GM12878 (cell line): ENCODE results near the gene ANOS1.

Experiments used
- CBX3 ChIP-seq: fragments of 200-600 bp; sonication (generic); IDR thresholded peaks from 2 replicates; pipeline ENCODE4 v1.6.1; 2016; ENCODE audit warnings: low read depth, borderline replicate concordance
- EP300 ChIP-seq, 2 experiments: fragments of 150-350 bp in 1 of 2; IDR thresholded peaks; 2 replicates each; pipeline ENCODE4 v1.6.1; 2011 to 2012; ENCODE audit warnings: low read depth in 2 of 2, low read length in 2 of 2, borderline replicate concordance in 1 of 2, improper control_type of control experiment in 1 of 2, inconsistent platforms in 1 of 2; ENCODE audit not compliant: control insufficient read depth in 1 of 2
- ETV6 ChIP-seq, 2 experiments: fragments of 450-650 bp in 1 of 2; IDR thresholded peaks in 1 of 2; conservative IDR thresholded peaks in 1 of 2; 2 replicates each; pipeline ENCODE4 v1.6.1; 2014; ENCODE audit warnings: antibody characterized with exemption in 1 of 2, borderline replicate concordance in 1 of 2, low read depth in 1 of 2, mild to moderate bottlenecking in 1 of 2, moderate library complexity in 1 of 2
- MYC ChIP-seq: IDR thresholded peaks from 2 replicates; pipeline ENCODE4 v1.6.1; 2011; ENCODE audit warnings: mild to moderate bottlenecking, low read length, moderate library complexity, inconsistent platforms; ENCODE audit not compliant: insufficient read depth, insufficient replicate concordance, insufficient read length, severe bottlenecking
- POLR2A ChIP-seq: IDR thresholded peaks from 2 replicates; pipeline ENCODE4 v1.6.1; 2011; ENCODE audit warnings: low read depth, mild to moderate bottlenecking, low read length
- RBBP5 ChIP-seq: fragments of 200-600 bp; sonication (generic); conservative IDR thresholded peaks from 2 replicates; pipeline ENCODE4 v1.6.1; 2016
- SRF ChIP-seq, 2 experiments: IDR thresholded peaks; 2 replicates each; pipeline ENCODE4 v1.6.1; 2011; ENCODE audit warnings: low read depth in 2 of 2, low read length in 2 of 2, mild to moderate bottlenecking in 1 of 2, moderate library complexity in 1 of 2
- TCF7 ChIP-seq: IDR thresholded peaks from 2 replicates; pipeline ENCODE4 v1.6.1; 2014; ENCODE audit warnings: antibody characterized with exemption, borderline replicate concordance
- YY1 ChIP-seq: IDR thresholded peaks from 2 replicates; pipeline ENCODE4 v1.6.1; 2011; ENCODE audit warnings: low read depth, mild to moderate bottlenecking, low read length
- ZNF274 ChIP-seq: IDR thresholded peaks from one replicate; pipeline ENCODE4 v1.8.0; 2011; ENCODE audit not compliant: insufficient read length, insufficient read depth
- ZZZ3 ChIP-seq: IDR thresholded peaks from 2 replicates; pipeline ENCODE4 v1.6.1; 2011; ENCODE audit warnings: low read depth; ENCODE audit not compliant: control insufficient read depth, insufficient read length
- TF ChIP-seq, protein P1 (sequence below): fragments of 450-650 bp; conservative IDR thresholded peaks from 2 replicates; pipeline ENCODE4 v1.6.1; 2017; ENCODE audit warnings: mild to moderate bottlenecking, moderate library complexity
- TF ChIP-seq, protein P2 (sequence below): IDR thresholded peaks from 2 replicates; pipeline ENCODE4 v1.6.1; 2012; ENCODE audit warnings: low read depth, low read length, improper control_type of control experiment
- TF ChIP-seq, protein P3 (sequence below), 3 experiments: IDR thresholded peaks in 2 of 3; conservative IDR thresholded peaks in 1 of 3; 2 replicates each; pipeline ENCODE4 v1.5.1; 2011; ENCODE audit warnings: low read depth in 3 of 3, low read length in 3 of 3, mild to moderate bottlenecking in 3 of 3, control low read depth in 2 of 3, moderate library complexity in 2 of 3, inconsistent platforms in 1 of 3, mixed read lengths in 1 of 3; ENCODE audit not compliant: control insufficient read depth in 2 of 3, insufficient read depth in 1 of 3; ENCODE audit errors: extremely low read depth in 1 of 3

DNA sequence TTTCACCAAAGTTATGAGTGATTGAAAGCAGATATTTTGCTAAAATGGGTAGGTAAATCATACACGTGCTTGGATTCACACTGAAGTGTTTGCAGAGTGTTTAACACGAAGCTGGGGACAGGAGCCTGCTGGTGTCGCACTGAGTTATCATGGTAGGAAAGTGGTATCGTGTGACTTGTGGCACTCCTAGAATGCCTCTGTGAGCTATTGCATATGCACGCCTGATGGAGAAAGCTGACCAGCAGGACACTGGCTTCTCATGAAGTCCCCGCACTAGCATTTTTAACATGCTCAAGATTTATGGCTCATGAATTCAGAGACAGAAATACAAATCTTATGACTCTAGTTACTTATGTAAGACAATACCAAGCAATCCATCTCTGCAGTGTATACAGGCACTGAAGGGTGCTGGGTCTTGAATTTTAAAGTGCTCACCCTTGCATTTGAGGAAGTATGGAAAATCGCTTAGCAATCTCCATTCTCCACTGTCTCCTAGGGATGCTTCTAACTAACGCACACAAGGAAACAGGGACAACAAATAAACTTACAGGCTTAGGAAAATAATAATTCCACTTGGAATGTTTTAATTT lies 247.5 kb downstream of the ANOS1 start:
- TF ChIP-seq, protein P1, sequence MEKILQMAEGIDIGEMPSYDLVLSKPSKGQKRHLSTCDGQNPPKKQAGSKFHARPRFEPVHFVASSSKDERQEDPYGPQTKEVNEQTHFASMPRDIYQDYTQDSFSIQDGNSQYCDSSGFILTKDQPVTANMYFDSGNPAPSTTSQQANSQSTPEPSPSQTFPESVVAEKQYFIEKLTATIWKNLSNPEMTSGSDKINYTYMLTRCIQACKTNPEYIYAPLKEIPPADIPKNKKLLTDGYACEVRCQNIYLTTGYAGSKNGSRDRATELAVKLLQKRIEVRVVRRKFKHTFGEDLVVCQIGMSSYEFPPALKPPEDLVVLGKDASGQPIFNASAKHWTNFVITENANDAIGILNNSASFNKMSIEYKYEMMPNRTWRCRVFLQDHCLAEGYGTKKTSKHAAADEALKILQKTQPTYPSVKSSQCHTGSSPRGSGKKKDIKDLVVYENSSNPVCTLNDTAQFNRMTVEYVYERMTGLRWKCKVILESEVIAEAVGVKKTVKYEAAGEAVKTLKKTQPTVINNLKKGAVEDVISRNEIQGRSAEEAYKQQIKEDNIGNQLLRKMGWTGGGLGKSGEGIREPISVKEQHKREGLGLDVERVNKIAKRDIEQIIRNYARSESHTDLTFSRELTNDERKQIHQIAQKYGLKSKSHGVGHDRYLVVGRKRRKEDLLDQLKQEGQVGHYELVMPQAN, result no peak
- TF ChIP-seq RBBP5 (no peak), SRF (IDR thresholded peaks at IDR 0.05; ENCODE audit: low read depth in 2 of 2, low read length in 2 of 2) (no peak), CBX3 (no peak), ZZZ3 (no peak), POLR2A (no peak), ZNF274 (no peak), YY1 (no peak), TCF7 (no peak), ETV6 (conservative IDR thresholded peaks at IDR 0.05 in 1 of 2, IDR thresholded peaks at IDR 0.05 in 1 of 2; ENCODE audit: borderline replicate concordance in 1 of 2, low read depth in 1 of 2) (no peak), MYC (no peak), EP300 (IDR thresholded peaks at IDR 0.05; ENCODE audit: borderline replicate concordance in 1 of 2, control insufficient read depth in 1 of 2, low read depth in 2 of 2, low read length in 2 of 2) (no peak)
- TF ChIP-seq, protein P2, sequence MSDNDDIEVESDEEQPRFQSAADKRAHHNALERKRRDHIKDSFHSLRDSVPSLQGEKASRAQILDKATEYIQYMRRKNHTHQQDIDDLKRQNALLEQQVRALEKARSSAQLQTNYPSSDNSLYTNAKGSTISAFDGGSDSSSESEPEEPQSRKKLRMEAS, result no peak
- TF ChIP-seq, protein P3, sequence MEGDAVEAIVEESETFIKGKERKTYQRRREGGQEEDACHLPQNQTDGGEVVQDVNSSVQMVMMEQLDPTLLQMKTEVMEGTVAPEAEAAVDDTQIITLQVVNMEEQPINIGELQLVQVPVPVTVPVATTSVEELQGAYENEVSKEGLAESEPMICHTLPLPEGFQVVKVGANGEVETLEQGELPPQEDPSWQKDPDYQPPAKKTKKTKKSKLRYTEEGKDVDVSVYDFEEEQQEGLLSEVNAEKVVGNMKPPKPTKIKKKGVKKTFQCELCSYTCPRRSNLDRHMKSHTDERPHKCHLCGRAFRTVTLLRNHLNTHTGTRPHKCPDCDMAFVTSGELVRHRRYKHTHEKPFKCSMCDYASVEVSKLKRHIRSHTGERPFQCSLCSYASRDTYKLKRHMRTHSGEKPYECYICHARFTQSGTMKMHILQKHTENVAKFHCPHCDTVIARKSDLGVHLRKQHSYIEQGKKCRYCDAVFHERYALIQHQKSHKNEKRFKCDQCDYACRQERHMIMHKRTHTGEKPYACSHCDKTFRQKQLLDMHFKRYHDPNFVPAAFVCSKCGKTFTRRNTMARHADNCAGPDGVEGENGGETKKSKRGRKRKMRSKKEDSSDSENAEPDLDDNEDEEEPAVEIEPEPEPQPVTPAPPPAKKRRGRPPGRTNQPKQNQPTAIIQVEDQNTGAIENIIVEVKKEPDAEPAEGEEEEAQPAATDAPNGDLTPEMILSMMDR (IDR thresholded peaks at IDR 0.05 in 2 of 3, conservative IDR thresholded peaks at IDR 0.05 in 1 of 3; ENCODE audit: control insufficient read depth in 2 of 3, extremely low read depth in 1 of 3, insufficient read depth in 1 of 3, low read depth in 3 of 3, low read length in 3 of 3), result no peak
